22Rv1 (cell line): ENCODE data around the gene ATP2B3.

Source experiments
- CTCF ChIP-seq: fragments of 450-650 bp; IDR thresholded peaks from 2 replicates; pipeline ENCODE4 v1.5.1; 2017; ENCODE audit warnings: mild to moderate bottlenecking
- ZFX ChIP-seq: fragments of 450-650 bp; IDR thresholded peaks from 2 replicates; pipeline ENCODE4 v1.6.1; 2017; ENCODE audit warnings: antibody characterized with exemption, borderline replicate concordance

GRCh38 chrX:153612413-153612812 lies 95.0 kb downstream of the ATP2B3 start:
- TF ChIP-seq CTCF (no peak), ZFX (no peak)
